A204.1 (cell line): Measurements from ENCODE around the gene ZCCHC3.

ENCODE experiments used
- FAIRE-seq: peaks from 2 replicates; lab custom pipeline; 2012; peaks lifted over from hg19 to GRCh38; lab: Jason Lieb, UNC

The ZCCHC3 gene

GRCh38 chr20:346640-347316, 49.4 kb downstream of the ZCCHC3 start, which contains the start of gene NRSN2:
TSS of gene NRSN2 (plus strand) at chr20:347111. CDS start at chr20:349644, 2,533 bp downstream.
- FAIRE-seq, result no peak

GRCh38 chr20:347317-347639, 49.9 kb downstream of the ZCCHC3 start:
- FAIRE-seq, result no peak

GRCh38 chr20:347640-348484, 50.5 kb downstream of the ZCCHC3 start:
- FAIRE-seq, result peak; percentile 89

GRCh38 chr20:348972-349841, 51.8 kb downstream of the ZCCHC3 start:
- FAIRE-seq, result no peak
